H9 (cell line): Measurements from ENCODE around the gene SZT2. TPM values are rescaled to one million over a fixed set of nuclear protein-coding genes. Genes with fewer than 3 reads are reported as not detected.
"Not testable (repeated sequence)": the region's sequence is repeated elsewhere in the genome, so short reads cannot be mapped to it uniquely, and the experiment has no call there.

Source experiments
- DNase-seq: peaks from one replicate; pipeline ENCODE4 v3.0.0-alpha.2; 2017
- H2AFZ ChIP-seq: one replicate; pipeline ENCODE4 v1.6.1; 2013; ENCODE audit warnings: mild to moderate bottlenecking, low read length, control low read depth, moderate library complexity
- H2AK5ac ChIP-seq: 2 replicates; pipeline ENCODE4 v1.6.1; 2013; ENCODE audit warnings: low read length, control low read depth, mixed read lengths; ENCODE audit not compliant: insufficient read length
- H2BK120ac ChIP-seq: one replicate; pipeline ENCODE4 v1.6.1; 2013; ENCODE audit warnings: low read depth, mild to moderate bottlenecking, low read length, control low read depth, inconsistent platforms; ENCODE audit not compliant: poor library complexity, severe bottlenecking
- H2BK12ac ChIP-seq: 2 replicates; pipeline ENCODE4 v1.6.1; 2013; ENCODE audit warnings: low read length, control low read depth, mixed read lengths, low read depth; ENCODE audit not compliant: insufficient read length
- H2BK15ac ChIP-seq: 2 replicates; pipeline ENCODE4 v1.6.1; 2013; ENCODE audit warnings: low read depth, low read length, control low read depth
- H2BK20ac ChIP-seq: one replicate; pipeline ENCODE4 v1.6.1; 2013; ENCODE audit warnings: low read depth, mild to moderate bottlenecking, low read length, control low read depth, inconsistent platforms; ENCODE audit not compliant: poor library complexity, severe bottlenecking
- H2BK5ac ChIP-seq: 2 replicates; pipeline ENCODE4 v1.6.1; 2013; ENCODE audit warnings: low read length, control low read depth, mixed read lengths; ENCODE audit not compliant: insufficient read length
- H3K14ac ChIP-seq: 2 replicates; pipeline ENCODE4 v1.6.1; 2013; ENCODE audit warnings: low read length, control low read depth; ENCODE audit not compliant: insufficient read depth
- H3K18ac ChIP-seq: 2 replicates; pipeline ENCODE4 v1.6.1; 2013; ENCODE audit warnings: low read depth, mild to moderate bottlenecking, mixed read lengths, low read length, control low read depth; ENCODE audit not compliant: insufficient read length
- H3K23ac ChIP-seq: 2 replicates; pipeline ENCODE4 v1.6.1; 2013; ENCODE audit warnings: low read length, control low read depth, mixed read lengths, low read depth; ENCODE audit not compliant: insufficient read length
- H3K23me2 ChIP-seq: 2 replicates; pipeline ENCODE4 v1.6.1; 2013; ENCODE audit warnings: low read depth, mild to moderate bottlenecking, mixed read lengths, low read length, control low read depth; ENCODE audit not compliant: insufficient read length, poor library complexity, severe bottlenecking
- H3K27ac ChIP-seq: 2 replicates; pipeline ENCODE4 v1.5.1; 2013; ENCODE audit warnings: low read length, control low read depth, mixed read lengths, low read depth; ENCODE audit not compliant: insufficient read length
- H3K27me3 ChIP-seq: 2 replicates; pipeline ENCODE4 v1.6.1; 2013; ENCODE audit warnings: low read length, control low read depth, inconsistent platforms; ENCODE audit not compliant: insufficient read depth
- H3K4ac ChIP-seq: 2 replicates; pipeline ENCODE4 v1.6.1; 2013; ENCODE audit warnings: low read depth, mild to moderate bottlenecking, control low read depth, inconsistent platforms, low read length, moderate library complexity
- H3K4me1 ChIP-seq: 2 replicates; pipeline ENCODE4 v1.6.1; 2013; ENCODE audit warnings: low read length, control low read depth, inconsistent platforms; ENCODE audit not compliant: insufficient read depth
- H3K4me2 ChIP-seq: 2 replicates; pipeline ENCODE4 v1.6.1; 2013; ENCODE audit warnings: low read length, control low read depth, mixed read lengths; ENCODE audit not compliant: insufficient read length, insufficient read depth
- H3K56ac ChIP-seq: 2 replicates; pipeline ENCODE4 v1.6.1; 2013; ENCODE audit warnings: low read depth, mild to moderate bottlenecking, mixed read lengths, low read length, control low read depth; ENCODE audit not compliant: insufficient read length
- H3K79me1 ChIP-seq: 2 replicates; pipeline ENCODE4 v1.6.1; 2013; ENCODE audit warnings: low read depth, mild to moderate bottlenecking, moderate library complexity, low read length, control low read depth, inconsistent platforms; ENCODE audit not compliant: insufficient read depth, poor library complexity, severe bottlenecking
- H3K79me2 ChIP-seq: 2 replicates; pipeline ENCODE4 v1.6.1; 2013; ENCODE audit warnings: low read length, control low read depth, inconsistent platforms; ENCODE audit not compliant: insufficient read depth
- H3K9ac ChIP-seq: 2 replicates; pipeline ENCODE4 v1.6.1; 2013; ENCODE audit warnings: low read length, control low read depth, mixed read lengths; ENCODE audit not compliant: insufficient read length; ENCODE audit errors: extremely low read depth
- H3K9me3 ChIP-seq: one replicate; pipeline ENCODE4 v1.6.1; 2013; ENCODE audit warnings: low read depth, low read length, inconsistent platforms; ENCODE audit not compliant: control insufficient read depth
- H3T11ph ChIP-seq: one replicate; pipeline ENCODE4 v1.6.1; 2013; ENCODE audit warnings: mild to moderate bottlenecking, low read length, control low read depth, inconsistent platforms
- H4K20me1 ChIP-seq: one replicate; pipeline ENCODE4 v1.6.1; 2013; ENCODE audit not compliant: control insufficient read depth, insufficient read length, insufficient read depth
- H4K5ac ChIP-seq: 2 replicates; pipeline ENCODE4 v1.6.1; 2013; ENCODE audit warnings: low read depth, mild to moderate bottlenecking, mixed read lengths, low read length, control low read depth; ENCODE audit not compliant: insufficient read length
- H4K8ac ChIP-seq: replicated peaks from 2 replicates; pipeline ENCODE4 v1.6.1; 2013; ENCODE audit warnings: low read length, control low read depth, mixed read lengths, low read depth; ENCODE audit not compliant: insufficient read length
- H4K91ac ChIP-seq: 2 replicates; pipeline ENCODE4 v1.6.1; 2013; ENCODE audit warnings: low read depth, mild to moderate bottlenecking, moderate library complexity, mixed read lengths, low read length, control low read depth; ENCODE audit not compliant: insufficient read length
- H3K27ac Mint-ChIP-seq, 3 experiments: 2 replicates in 2 of 3; 3 replicates in 1 of 3; pipeline ENCODE4 v1.8.0; 2020 to 2021; ENCODE audit warnings: mixed read lengths in 3 of 3, mild to moderate bottlenecking in 1 of 3, moderate library complexity in 1 of 3
- H3K27me3 Mint-ChIP-seq: 2 replicates; pipeline ENCODE4 v1.8.0; 2021; ENCODE audit warnings: low read depth, mild to moderate bottlenecking, moderate library complexity, mixed read lengths
- H3K36me3 Mint-ChIP-seq, 3 experiments: 2 replicates in 2 of 3; 3 replicates in 1 of 3; pipeline ENCODE4 v1.8.0; 2020 to 2021; ENCODE audit warnings: low read depth in 3 of 3, mixed read lengths in 3 of 3; ENCODE audit not compliant: insufficient read depth in 1 of 3
- H3K4me1 Mint-ChIP-seq, 2 experiments: 2 replicates each; pipeline ENCODE4 v1.8.0; 2020; ENCODE audit warnings: mixed read lengths in 2 of 2
- H3K4me3 Mint-ChIP-seq, 2 experiments: 2 replicates in 1 of 2; 3 replicates in 1 of 2; pipeline ENCODE4 v1.8.0; 2020 to 2021; ENCODE audit warnings: mild to moderate bottlenecking in 2 of 2, mixed read lengths in 2 of 2, moderate library complexity in 1 of 2
- H3K9me3 Mint-ChIP-seq, 2 experiments: 2 replicates in 1 of 2; 3 replicates in 1 of 2; pipeline ENCODE4 v1.8.0; 2020; ENCODE audit warnings: mild to moderate bottlenecking in 2 of 2, mixed read lengths in 2 of 2, moderate library complexity in 1 of 2
- CTCF ChIP-seq: fragments of 200-600 bp; sonication (generic); conservative IDR thresholded peaks from 3 replicates; pipeline ENCODE4 v1.8.0; 2021; ENCODE audit warnings: antibody characterized with exemption, mild to moderate bottlenecking
- WGBS: extraction: QIAGEN DNeasy Blood & Tissue Kit; methylation state at CpG from one replicate; pipeline ENCODE4 v1.1.7; 2013; ENCODE audit warnings: missing lambda C conversion rate, low lambda C conversion rate, mixed read lengths; ENCODE audit not compliant: insufficient read length; ENCODE audit errors: extremely low coverage; 5-methylcytosine and 5-hydroxymethylcytosine counted together
- total RNA-seq: library from RNA; stranded (reverse); gene quantifications from 2 replicates; pipeline ENCODE4 v1.2.1, GENCODE V29; 2021

SZT2 gene
- total RNA-seq, 1 experiment from 2014 or later: 16.8 TPM

DNA sequence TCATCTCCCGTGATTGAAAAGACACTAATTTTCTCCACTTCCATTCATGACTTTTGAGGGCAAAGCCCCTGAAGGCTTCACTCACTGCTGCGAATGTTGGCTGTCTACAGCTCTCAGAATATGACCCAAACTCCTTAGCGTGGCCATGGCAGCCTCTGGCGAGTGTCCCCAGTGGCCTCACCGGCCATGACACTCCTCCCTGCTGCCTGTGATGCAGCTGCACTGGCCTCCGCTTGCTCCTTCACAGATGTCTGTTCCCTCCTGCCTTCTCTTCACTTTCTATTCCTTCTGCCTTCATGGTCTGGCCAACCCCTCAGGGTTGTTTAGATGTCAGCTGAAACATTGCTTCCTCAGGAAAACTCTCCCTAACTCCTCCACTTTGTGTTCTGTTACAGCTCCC, 110.2 kb downstream of the SZT2 start:
- Histone ChIP-seq H3K56ac (no peak overlapping the region), H2BK20ac (no peak overlapping the region), H2BK120ac (no peak overlapping the region), H3K27me3 (no peaks in the 10 kb centered on the region), H4K8ac (no peak overlapping the region), H3K23ac (no peak overlapping the region), H4K91ac (no peak overlapping the region), H4K5ac (no peak overlapping the region), H3K14ac (no peak overlapping the region), H3K18ac (no peak overlapping the region), H3K23me2 (no peaks in the 10 kb centered on the region), H2AFZ (no peak overlapping the region), H3K79me2 (no peaks in the 10 kb centered on the region), H3T11ph (no peak overlapping the region), H4K20me1 (no peaks in the 10 kb centered on the region), H3K4me2 (no peak overlapping the region), H3K9me3 (no peaks in the 10 kb centered on the region), H3K4ac (no peak overlapping the region), H3K9ac (no peak overlapping the region), H2AK5ac (no peak overlapping the region), H2BK12ac (no peak overlapping the region), H3K79me1 (no peaks in the 10 kb centered on the region), H3K27ac (no peak overlapping the region), H3K4me1 (no peaks in the 10 kb centered on the region), H2BK5ac (no peak overlapping the region), H2BK15ac (no peak overlapping the region)
- Mint-ChIP-seq H3K4me1 (peaks cover 12 to 16% of the 10 kb centered on the region in 2 experiments), H3K4me3 (no peak overlapping the region), H3K9me3 (peaks cover 5 to 6% of the 10 kb centered on the region in 2 experiments; a peak in 3 of 5 replicates), H3K27me3 (peaks cover 3% of the 10 kb centered on the region; the same call in 1 of the 2 replicates), H3K27ac (no peak overlapping the region), H3K36me3 (peaks cover 0 to 6% (median 2%) of the 10 kb centered on the region in 3 experiments; a peak in 2 of 7 replicates)
- no CpG with 5 or more reads among the region's 6 CpGs for WGBS
- no peak for DNase-seq
- no peak for TF ChIP-seq CTCF

DNA sequence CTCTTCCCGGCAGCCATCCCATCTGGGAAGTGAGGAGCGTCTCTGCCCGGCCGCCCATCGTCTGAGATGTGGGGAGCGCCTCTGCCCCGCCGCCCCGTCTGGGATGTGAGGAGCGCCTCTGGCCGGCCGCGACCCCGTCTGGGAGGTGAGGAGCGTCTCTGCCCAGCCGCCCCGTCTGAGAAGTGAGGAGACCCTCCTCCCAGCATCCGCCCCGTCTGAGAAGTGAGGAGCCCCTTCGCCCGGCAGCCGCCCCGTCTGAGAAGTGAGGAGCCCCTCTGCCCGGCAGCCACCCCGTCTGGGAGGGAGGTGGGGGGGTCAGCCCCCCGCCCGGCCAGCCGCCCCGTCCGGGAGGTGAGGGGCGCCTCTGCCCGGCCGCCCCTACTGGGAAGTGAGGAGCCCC, 112.1 kb downstream of the SZT2 start:
- not testable (repeated sequence) for H3K9ac ChIP-seq, H4K91ac ChIP-seq, H3K9me3 Mint-ChIP-seq, H3K4me2 ChIP-seq, H4K20me1 ChIP-seq, H3K4ac ChIP-seq, H3T11ph ChIP-seq, H3K23me2 ChIP-seq, H2BK20ac ChIP-seq, H3K27me3 Mint-ChIP-seq, H3K18ac ChIP-seq, H4K8ac ChIP-seq, H3K9me3 ChIP-seq, H2BK15ac ChIP-seq, H2AFZ ChIP-seq, H3K27ac Mint-ChIP-seq, H3K4me3 Mint-ChIP-seq, H3K27ac ChIP-seq, H3K36me3 Mint-ChIP-seq, H4K5ac ChIP-seq, H3K56ac ChIP-seq, H2AK5ac ChIP-seq, H2BK5ac ChIP-seq, H3K23ac ChIP-seq, H3K27me3 ChIP-seq, H3K4me1 ChIP-seq, H2BK120ac ChIP-seq, H3K14ac ChIP-seq, H3K79me2 ChIP-seq, H3K79me1 ChIP-seq, DNase-seq, H2BK12ac ChIP-seq
- H3K4me1 Mint-ChIP-seq: peaks cover 5 to 10% of the 10 kb centered on the region in 2 experiments; a peak in 3 of 4 replicates
- WGBS: no CpG with 5 or more reads among the region's 33 CpGs
